Endodermal cell (in vitro differentiated cells): Measurements from ENCODE around the gene SELENOM. TPM values are rescaled to one million over a fixed set of nuclear protein-coding genes. Genes with fewer than 3 reads are reported as not detected.

Experiments
- DNase-seq: peaks from one replicate; pipeline ENCODE4 v3.0.0-alpha.2; 2017
- H3K27ac ChIP-seq: 2 replicates; pipeline ENCODE4 v1.5.1; 2013; ENCODE audit warnings: mild to moderate bottlenecking, low read depth, low read length, moderate library complexity
- H3K27me3 ChIP-seq: 2 replicates; pipeline ENCODE4 v1.6.1; 2013; ENCODE audit warnings: mild to moderate bottlenecking, low read length, moderate library complexity; ENCODE audit not compliant: insufficient read depth, control insufficient read depth, poor library complexity, severe bottlenecking
- H3K36me3 ChIP-seq: 2 replicates; pipeline ENCODE4 v1.7.0; 2013; ENCODE audit warnings: mild to moderate bottlenecking, low read length, moderate library complexity; ENCODE audit not compliant: control insufficient read depth, insufficient read depth
- H3K4me1 ChIP-seq: one replicate; pipeline ENCODE4 v1.7.0; 2013; ENCODE audit warnings: low read length; ENCODE audit not compliant: control insufficient read depth, insufficient read depth
- H3K4me3 ChIP-seq: 2 replicates; pipeline ENCODE4 v1.5.1; 2013; ENCODE audit warnings: mild to moderate bottlenecking, low read length, moderate library complexity
- H3K9ac ChIP-seq: 2 replicates; pipeline ENCODE4 v1.6.1; 2013; ENCODE audit warnings: mild to moderate bottlenecking, low read length, moderate library complexity; ENCODE audit not compliant: poor library complexity, severe bottlenecking; ENCODE audit errors: extremely low read depth
- H3K9me3 ChIP-seq: 2 replicates; pipeline ENCODE4 v1.6.1; 2013; ENCODE audit warnings: mild to moderate bottlenecking, low read length, moderate library complexity; ENCODE audit not compliant: control insufficient read depth
- H3K27ac Mint-ChIP-seq: 2 replicates; pipeline ENCODE4 v1.8.0; 2020; ENCODE audit warnings: mixed read lengths
- H3K27me3 Mint-ChIP-seq: 2 replicates; pipeline ENCODE4 v1.8.0; 2021; ENCODE audit warnings: mild to moderate bottlenecking, mixed read lengths; ENCODE audit not compliant: insufficient read depth
- H3K36me3 Mint-ChIP-seq: 2 replicates; pipeline ENCODE4 v1.8.0; 2020; ENCODE audit warnings: low read depth, mixed read lengths
- H3K4me1 Mint-ChIP-seq: 2 replicates; pipeline ENCODE4 v1.8.0; 2020; ENCODE audit warnings: mixed read lengths
- H3K4me3 Mint-ChIP-seq: 2 replicates; pipeline ENCODE4 v1.8.0; 2020; ENCODE audit warnings: mild to moderate bottlenecking, moderate library complexity, mixed read lengths
- H3K9me3 Mint-ChIP-seq: 2 replicates; pipeline ENCODE4 v1.8.0; 2020; ENCODE audit warnings: mild to moderate bottlenecking, mixed read lengths
- WGBS, 2 experiments: methylation state at CpG; one replicate each; pipeline versions ENCODE4 v1.1.5 to v1.1.7; 2013; ENCODE audit warnings: missing lambda C conversion rate in 2 of 2, mixed read lengths in 1 of 2; ENCODE audit not compliant: insufficient coverage in 1 of 2, insufficient read length in 1 of 2; 5-methylcytosine and 5-hydroxymethylcytosine counted together
- total RNA-seq, 2 donors: library from RNA; stranded (reverse); fragmentation: NEBNext Ultra II Directional in 1 of 2; extraction: Animal tissue kit (Norgen Biotek cat#: 25700) in 1 of 2; gene quantifications; 2 replicates in 1 of 2; 3 replicates in 1 of 2; pipeline ENCODE4 v1.2.1, GENCODE V29; 2021
- TF ChIP-seq, protein P1 (sequence below): fragments of 200-600 bp; sonication (generic); conservative IDR thresholded peaks from 2 replicates; pipeline ENCODE4 v1.5.0; 2021; ENCODE audit warnings: antibody characterized with exemption, mild to moderate bottlenecking

SELENOM gene
- total RNA-seq, 2 donors from 2014 or later = 8.0 to 10.4 TPM

DNA sequence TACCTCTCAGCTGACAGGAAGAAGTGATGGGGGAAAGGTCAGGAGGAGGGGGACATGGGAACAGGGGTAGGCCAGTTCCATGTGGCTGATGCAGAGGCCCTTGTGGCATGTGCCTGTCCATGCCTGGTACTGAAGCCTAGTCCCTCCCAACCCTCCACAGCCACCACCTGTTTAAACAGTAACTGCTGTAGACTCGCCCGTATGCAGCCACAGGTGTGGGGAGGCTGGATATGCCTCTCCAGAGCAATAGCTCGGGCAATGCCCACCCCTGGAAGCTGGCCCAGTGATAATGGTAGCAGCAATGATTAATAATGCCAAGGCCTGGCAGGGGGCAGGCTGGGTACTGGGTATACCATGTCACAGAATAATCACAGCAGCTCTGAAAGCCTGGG lies 24.0 kb downstream of the SELENOM start:
- peak overlapping the region; percentile 86 for H3K4me3 ChIP-seq
- TF ChIP-seq, protein P1, sequence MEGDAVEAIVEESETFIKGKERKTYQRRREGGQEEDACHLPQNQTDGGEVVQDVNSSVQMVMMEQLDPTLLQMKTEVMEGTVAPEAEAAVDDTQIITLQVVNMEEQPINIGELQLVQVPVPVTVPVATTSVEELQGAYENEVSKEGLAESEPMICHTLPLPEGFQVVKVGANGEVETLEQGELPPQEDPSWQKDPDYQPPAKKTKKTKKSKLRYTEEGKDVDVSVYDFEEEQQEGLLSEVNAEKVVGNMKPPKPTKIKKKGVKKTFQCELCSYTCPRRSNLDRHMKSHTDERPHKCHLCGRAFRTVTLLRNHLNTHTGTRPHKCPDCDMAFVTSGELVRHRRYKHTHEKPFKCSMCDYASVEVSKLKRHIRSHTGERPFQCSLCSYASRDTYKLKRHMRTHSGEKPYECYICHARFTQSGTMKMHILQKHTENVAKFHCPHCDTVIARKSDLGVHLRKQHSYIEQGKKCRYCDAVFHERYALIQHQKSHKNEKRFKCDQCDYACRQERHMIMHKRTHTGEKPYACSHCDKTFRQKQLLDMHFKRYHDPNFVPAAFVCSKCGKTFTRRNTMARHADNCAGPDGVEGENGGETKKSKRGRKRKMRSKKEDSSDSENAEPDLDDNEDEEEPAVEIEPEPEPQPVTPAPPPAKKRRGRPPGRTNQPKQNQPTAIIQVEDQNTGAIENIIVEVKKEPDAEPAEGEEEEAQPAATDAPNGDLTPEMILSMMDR = no peak
- H3K36me3 Mint-ChIP-seq = no peaks in the 10 kb centered on the region
- peaks cover 13% of the 10 kb centered on the region for H3K4me1 ChIP-seq
- H3K9ac ChIP-seq = no peak overlapping the region
- DNase-seq = no peak
- 90 to 100% methylated on average over 1 to 3 of the region's 3 CpGs for WGBS, 2 experiments
- H3K36me3 ChIP-seq = no peaks in the 10 kb centered on the region
- peaks cover 32% of the 10 kb centered on the region for H3K4me1 Mint-ChIP-seq
- no peaks in the 10 kb centered on the region for H3K27me3 ChIP-seq
- H3K27ac ChIP-seq = no peak overlapping the region
- no peaks in the 10 kb centered on the region for H3K9me3 Mint-ChIP-seq
- no peaks in the 10 kb centered on the region for H3K9me3 ChIP-seq
- H3K4me3 Mint-ChIP-seq = peak overlapping the region; percentile 84
- no peak overlapping the region for H3K27ac Mint-ChIP-seq
- H3K27me3 Mint-ChIP-seq = peaks cover 2% of the 10 kb centered on the region

DNA sequence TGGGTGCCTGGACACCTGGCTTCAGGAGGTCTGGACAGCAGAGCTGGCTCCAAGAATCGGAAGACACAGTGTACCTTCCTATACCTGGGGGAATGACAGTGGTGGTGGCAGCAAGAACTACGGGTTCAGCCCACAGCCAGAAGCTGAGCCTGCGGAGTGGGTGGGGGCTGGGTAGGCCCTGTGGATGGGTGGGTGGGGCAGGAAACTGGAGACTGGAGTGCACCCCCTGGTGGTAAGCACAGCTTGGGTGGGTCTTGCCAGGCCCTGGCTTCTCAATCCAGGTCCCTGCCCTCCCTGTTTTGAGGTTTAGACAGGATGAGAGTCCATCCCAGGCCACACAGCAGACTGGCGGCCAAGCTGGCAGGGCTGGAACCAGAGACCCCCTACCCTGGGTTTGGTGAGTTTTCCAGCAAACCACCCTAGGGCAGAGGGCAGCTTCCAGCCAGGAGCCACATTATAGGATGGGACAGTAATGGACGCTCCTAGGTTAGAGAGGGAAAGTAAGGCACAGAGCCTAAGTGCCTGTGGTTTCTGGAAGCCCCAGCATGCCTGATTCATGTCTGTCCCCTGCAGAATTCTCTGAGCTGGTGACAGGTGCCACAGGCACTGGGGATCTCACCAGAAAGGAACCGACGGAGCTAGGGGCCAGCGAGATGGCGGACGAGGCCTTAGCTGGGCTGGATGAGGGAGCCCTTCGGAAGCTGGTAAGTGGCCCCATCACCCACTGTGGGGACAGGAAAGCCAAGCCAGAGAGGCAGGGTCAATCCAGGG lies 24.6 kb downstream of the SELENOM start:
- Mint-ChIP-seq H3K4me3 (peak overlapping the region; percentile 84), H3K4me1 (peaks cover 32% of the 10 kb centered on the region), H3K27me3 (peaks cover 2% of the 10 kb centered on the region), H3K9me3 (no peaks in the 10 kb centered on the region), H3K27ac (peak overlapping the region; percentile 58), H3K36me3 (no peaks in the 10 kb centered on the region)
- H3K27ac ChIP-seq = no peak overlapping the region
- peaks cover 13% of the 10 kb centered on the region for H3K4me1 ChIP-seq
- WGBS, 2 experiments = 90 to 92% methylated on average over 5 to 11 of the region's 11 CpGs
- H3K27me3 ChIP-seq = no peaks in the 10 kb centered on the region
- TF ChIP-seq, protein P1 = peak; percentile 80
- H3K9ac ChIP-seq = no peak overlapping the region
- no peaks in the 10 kb centered on the region for H3K9me3 ChIP-seq
- H3K36me3 ChIP-seq = no peaks in the 10 kb centered on the region
- DNase-seq = peak; percentile 87
- no peak overlapping the region for H3K4me3 ChIP-seq

DNA sequence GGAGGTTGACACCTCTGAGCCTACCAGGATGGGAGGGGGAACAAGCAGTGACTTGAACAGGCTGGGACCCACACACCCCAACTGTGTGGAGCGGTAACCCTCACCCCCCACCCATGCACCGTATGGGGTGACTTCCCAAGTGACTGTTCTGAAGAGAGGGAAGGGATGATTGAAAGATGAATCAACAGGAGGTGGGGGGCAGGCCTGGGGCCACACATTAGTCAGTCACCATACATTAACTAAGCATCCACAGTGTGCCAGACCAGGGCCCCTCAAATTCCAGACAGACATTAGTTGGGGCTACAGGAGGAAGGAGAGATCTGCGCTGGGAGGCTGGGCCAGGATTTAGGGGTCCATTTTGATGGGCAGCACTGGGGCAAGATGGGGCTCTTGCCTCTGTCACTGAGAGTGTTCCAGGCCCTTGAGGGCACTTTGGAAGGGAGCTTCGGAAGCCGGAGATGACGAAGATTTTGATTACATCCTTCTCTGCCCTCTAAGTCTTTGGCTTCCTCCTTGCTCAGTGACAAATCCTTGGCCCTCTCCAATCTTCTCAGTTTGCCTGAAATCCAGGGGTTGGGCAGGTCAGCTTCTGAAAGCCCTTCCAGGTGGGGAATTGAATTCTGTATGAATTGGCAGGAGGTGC lies 25.3 kb downstream of the SELENOM start:
- Mint-ChIP-seq H3K27ac (peak overlapping the region; percentile 58), H3K27me3 (peaks cover 2% of the 10 kb centered on the region)
- peak overlapping the region; percentile 96 for H3K9ac ChIP-seq

More for the DNA sequence above, 25.3 kb downstream of the SELENOM start:
- Mint-ChIP-seq H3K4me3 (peak overlapping the region; percentile 84), H3K9me3 (no peaks in the 10 kb centered on the region), H3K4me1 (peaks cover 32% of the 10 kb centered on the region), H3K36me3 (no peaks in the 10 kb centered on the region)
- H3K4me1 ChIP-seq = peaks cover 13% of the 10 kb centered on the region
- H3K27ac ChIP-seq = no peak overlapping the region
- no peaks in the 10 kb centered on the region for H3K27me3 ChIP-seq
- peak overlapping the region; percentile 82 for H3K4me3 ChIP-seq
- WGBS, 2 experiments = 96 to 98% methylated on average over 4 of the region's 6 CpGs
- DNase-seq = no peak
- TF ChIP-seq, protein P1 = no peak
- no peaks in the 10 kb centered on the region for H3K9me3 ChIP-seq
- H3K36me3 ChIP-seq = no peaks in the 10 kb centered on the region
